Umbilical cord (tissue), 2 donors: ENCODE data around the gene MCM10. TPM values are rescaled to one million over a fixed set of nuclear protein-coding genes. Genes with fewer than 3 reads are reported as not detected.
"Not testable (repeated sequence)": the region's sequence is repeated elsewhere in the genome, so short reads cannot be mapped to it uniquely, and the experiment has no call there.

ENCODE experiments used
- DNase-seq: peaks from one replicate; pipeline ENCODE4 v3.0.0-alpha.2; 2015; ENCODE audit warnings: low spot score
- total RNA-seq: library from RNA; depleted of rRNA; stranded (reverse); fragments of >200 nt; gene quantifications from one replicate; pipeline ENCODE4 v1.2.3, GENCODE V29; 2014; ENCODE audit warnings: low replicate concordance; ENCODE audit not compliant: insufficient read depth

MCM10 gene
- total RNA-seq, 1 donor from 2014 or later = 1.2 TPM

DNA sequence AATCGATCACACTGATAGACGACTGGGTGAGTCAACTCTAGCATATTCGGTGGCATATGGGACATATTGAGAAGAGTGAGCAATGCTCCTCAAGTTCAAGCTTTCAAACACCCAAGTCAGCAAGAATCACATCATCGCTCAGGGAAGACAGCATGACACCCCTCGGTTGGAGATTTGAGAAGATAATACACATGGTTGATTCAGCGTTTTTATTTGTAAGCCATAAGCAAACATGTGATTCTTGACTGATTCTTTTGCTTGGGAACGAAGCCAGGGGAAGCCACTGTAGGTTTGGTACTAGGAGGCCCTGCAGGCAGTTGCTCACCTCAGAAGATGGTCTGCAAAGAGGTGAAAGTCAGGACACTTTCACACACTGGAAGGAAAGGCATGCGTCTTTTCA is 60.2 kb downstream of the MCM10 start:
- no peak for DNase-seq

DNA sequence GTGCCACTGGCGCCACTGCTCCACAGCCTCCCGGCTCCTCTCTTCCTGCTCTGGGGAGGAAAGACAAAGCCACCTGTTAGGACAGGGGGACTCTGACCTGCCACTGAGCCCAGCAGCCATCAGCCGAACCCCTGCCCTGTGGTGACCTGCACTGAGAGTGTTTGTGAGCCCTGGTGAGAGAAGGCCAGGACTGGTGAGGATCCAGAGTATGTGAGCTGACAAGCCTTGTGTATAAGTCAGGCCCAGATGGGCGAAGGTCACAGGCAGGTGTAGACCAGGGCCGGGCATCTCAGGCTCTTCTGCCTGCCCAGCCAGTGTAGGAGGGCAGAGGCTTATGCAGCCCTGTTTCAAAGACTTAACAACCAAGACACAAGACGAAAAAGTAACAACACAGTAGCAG is 60.8 kb downstream of the MCM10 start:
- no peak for DNase-seq

DNA sequence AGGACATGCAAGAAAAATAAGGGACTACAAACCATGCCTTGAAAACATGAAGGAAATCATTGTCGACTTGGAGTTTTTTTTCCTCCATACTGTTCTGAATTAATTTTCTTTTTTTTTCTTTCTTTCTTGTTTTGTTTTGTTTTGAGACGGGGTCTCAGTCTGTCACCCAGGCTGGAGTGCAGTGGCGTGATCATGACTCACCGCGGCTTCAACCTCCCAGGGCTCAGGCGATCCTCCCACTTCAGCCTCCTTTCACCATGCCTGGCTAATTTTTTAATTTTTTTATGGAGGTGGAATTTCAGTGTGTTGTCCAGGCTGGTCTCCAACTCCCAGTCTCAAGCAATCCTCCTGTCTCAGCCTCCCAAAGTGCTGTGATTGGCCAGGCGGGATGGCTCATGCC is 61.2 kb downstream of the MCM10 start:
- DNase-seq = no peak

DNA sequence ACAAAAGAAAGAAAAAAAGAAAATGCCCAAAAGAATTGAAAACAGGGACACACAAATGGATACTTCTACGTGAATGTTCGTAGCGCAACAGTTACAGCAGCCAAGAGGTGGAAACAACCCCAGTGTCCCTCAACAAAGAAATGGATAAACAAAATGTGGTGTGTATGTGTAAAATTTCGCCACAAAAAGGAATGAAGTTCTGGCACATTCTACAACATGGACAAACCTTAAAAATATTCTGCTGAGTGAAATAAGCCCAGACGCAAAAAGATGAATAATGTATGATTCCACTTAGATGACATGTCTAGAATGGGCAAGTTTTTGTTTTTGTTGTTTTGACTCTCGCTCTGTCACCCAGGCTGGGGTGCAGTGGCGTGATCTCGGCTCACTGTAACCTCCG is 61.9 kb downstream of the MCM10 start:
- DNase-seq = no peak

DNA sequence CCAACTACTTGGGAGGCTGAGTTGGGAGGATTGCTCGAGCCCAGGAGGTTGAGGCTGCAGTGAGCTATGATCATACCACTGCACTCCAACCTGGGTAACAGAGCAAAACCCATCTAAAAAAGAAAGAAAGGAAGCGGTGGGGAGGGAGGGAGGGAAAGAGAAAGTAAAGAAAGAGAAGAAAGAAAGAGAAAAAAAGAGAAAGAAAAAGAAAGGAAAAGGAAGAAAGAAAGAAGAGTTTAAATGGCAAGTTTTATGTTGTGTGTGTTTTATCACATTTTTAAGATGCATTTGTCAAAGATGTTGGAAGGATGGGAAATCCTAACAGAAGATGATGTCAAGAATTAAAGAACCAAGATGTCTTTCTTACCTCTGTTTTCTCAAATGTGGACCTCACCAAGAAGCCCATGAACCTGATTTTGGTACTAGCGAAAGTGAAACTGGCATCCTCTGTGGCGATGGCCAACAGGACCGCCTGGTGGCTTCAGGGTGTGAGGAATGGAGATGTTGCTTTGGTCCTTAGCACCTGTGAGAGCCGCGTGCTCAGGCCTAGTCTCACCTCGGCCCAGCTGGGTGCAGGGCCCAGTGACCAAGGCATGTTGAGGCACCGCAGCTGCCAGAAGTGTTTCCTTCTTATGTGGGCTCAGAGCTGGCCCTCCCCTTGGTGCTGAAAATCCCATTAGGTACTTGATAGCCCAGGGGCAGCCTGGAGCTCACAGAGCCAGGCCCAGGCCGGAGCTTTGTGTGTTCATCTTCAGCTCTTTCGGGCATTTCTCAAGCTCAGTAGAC is 63.0 kb downstream of the MCM10 start:
- no peak for DNase-seq

GRCh38 chr10:13225601-13226000 is 64.2 kb downstream of the MCM10 start:
- no peak for DNase-seq

GRCh38 chr10:13227031-13227430 is 65.7 kb downstream of the MCM10 start:
- DNase-seq = no peak

DNA sequence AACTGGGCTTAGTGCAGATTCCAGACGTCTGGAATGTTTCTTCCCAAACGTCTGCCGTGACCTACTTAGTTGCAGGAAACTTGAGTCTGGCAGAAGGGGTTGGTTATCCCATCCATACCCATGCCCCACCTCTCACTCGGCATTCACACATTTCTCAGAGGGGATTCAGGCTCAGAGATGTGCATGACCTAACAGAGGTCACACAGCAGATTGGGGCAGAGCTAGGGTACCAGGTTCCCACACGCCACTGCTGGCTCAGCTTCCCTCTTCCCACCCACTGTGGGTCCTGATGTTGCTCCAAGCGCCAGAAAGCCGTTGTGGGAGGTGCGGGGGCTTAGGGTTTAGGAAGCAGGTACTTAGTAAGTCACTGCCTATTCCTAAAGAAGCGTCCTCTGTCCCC is 69.8 kb downstream of the MCM10 start:
- peak; percentile 30 for DNase-seq

GRCh38 chr10:13231808-13232207 is 70.5 kb downstream of the MCM10 start:
- DNase-seq = no peak

GRCh38 chr10:13233358-13233757 is 72.0 kb downstream of the MCM10 start:
- no peak for DNase-seq

- no peak for DNase-seq
These were observed 72.8 kb downstream of the MCM10 start, which contains the start of gene UCMA for GRCh38 chr10:13234172-13234571. Gene UCMA (minus strand): TSS chr10:13234374. CDS start chr10:13234258, 116 bp downstream.

GRCh38 chr10:13234736-13235135 is 73.4 kb downstream of the MCM10 start:
- DNase-seq = not testable (repeated sequence)

DNA sequence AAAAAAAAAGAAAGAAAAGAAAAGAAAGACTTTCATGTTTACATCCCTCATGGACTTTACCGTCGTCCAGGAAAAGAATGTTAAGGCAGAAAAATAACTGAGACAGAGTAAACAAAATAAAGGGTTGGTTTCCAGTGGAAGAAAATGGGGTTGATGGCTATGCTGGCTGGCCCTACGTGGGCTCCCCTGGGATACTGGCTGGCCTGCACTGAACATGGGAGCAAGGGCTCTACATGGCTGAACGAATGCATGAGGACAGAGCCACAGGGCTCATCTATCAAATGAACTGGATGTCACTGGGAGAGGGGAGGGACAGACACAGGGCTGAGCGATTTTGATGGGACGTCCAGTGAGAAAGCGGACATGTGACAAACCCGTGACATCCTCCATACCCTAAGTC is 75.3 kb downstream of the MCM10 start:
- DNase-seq = no peak

DNA sequence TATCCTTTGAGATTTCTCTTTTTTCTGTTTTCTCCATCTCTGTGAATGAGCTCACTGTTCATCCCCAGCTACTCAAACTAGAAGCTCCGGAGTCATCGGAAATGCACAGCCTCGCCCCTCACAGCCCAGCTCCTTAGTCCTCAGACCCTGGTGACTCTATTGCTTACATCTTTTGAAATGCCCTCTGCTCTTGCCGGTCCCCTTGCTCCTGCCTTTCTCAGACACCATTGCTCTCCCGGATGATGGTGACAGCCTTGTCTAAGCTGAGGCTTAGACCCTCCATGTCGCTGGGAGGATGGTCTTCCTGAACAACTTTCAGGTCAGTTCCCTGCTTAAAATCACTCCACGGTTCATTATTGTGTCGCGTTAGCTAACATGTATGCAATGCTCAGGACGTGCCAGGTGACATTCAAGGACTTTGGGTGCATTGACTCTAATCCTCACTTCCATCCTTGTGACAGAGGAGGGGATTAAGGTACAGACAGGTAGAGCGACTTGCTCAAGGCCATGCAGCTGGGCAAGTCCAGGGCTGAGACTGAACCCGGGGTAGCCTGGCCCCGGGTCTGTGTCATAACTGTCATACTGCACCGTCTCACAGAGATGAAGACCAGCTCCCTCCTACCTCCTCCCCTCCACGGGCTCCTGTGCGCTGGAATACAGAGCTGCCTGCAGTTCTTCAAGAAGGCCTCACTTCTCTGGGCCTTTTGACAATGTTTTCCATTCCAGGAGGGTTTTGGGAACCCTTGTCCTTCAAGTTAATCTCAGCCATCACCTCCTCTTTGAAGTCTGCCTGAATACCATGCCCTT is 77.1 kb downstream of the MCM10 start:
- no peak for DNase-seq

- no peak for DNase-seq
These were observed 78.6 kb downstream of the MCM10 start for GRCh38 chr10:13239923-13240322.

DNA sequence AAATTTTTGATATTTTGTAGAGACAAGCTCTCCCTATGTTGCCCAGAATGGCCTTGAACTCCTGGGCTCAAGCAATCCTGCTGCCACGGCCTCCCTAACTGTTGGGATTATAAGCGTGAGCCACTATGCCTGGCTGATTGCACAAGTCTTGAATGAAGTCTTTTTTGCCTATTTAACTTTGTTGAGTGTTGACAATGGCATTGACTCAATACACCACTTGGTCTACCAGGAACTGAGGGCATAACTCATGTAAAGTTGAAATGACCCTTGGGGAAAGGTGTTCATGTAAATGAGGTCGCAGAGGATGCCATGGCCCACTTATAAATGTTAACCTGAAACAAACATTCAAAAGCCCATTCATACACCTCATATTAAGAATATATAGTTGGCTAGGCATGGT is 80.3 kb downstream of the MCM10 start:
- DNase-seq = no peak

DNA sequence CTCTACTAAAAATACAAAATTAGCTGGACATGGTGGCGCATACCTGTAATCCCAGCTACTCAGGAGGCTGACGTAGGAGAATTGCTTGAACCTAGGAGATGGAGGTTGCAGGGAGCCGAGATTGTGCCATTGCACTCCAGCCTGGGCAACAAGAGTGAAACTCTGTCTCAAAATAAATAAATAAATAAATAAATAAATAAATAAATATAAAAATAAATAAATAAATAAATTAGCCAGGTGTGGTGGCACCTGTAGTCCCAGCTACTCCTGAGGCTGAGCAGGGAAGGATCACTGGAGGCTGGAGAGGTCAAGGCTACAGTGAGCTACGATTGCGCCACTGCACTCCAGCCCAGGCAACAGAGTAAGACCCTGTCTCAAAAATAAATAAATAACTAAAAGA is 80.9 kb downstream of the MCM10 start:
- not testable (repeated sequence) for DNase-seq

GRCh38 chr10:13247246-13247645 is 85.9 kb downstream of the MCM10 start:
- no peak for DNase-seq

DNA sequence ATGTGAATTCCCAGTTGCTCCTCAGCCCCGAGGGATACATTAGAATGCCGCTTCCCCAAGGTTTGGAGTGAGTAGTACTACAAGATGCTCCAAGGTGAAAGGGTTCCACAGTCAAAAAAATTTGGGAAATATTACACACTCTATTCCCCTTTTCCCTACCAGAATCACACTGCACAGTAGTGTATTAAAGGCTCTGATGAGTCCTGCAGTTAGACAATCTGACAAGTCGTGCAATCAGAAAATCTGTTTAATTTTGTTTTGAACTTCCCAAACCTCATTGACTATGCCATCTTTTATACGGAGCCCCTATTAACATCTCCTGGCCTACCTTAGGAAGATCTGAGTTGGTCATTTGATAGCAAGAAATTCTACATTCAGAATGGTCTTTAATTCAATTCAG is 86.4 kb downstream of the MCM10 start:
- no peak for DNase-seq

DNA sequence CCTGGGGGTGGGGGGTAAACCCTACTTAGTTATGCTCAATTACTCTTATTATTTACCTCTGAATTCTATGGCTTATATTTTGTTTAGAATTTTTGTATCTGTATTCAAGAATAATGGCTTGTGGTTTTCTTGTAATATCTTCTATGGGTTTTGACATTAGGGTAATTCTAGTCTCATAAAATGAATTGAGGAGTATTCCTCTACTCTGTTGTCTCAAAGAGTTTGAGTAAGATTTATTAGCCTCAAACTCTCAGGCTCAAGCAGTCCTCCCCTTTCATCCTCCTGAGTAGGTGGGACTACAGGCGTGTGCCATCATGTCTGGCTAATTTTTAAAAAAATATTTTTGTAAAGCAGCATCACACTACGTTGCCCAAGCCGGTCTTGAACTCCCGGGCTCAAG is 92.4 kb downstream of the MCM10 start:
- DNase-seq = no peak

DNA sequence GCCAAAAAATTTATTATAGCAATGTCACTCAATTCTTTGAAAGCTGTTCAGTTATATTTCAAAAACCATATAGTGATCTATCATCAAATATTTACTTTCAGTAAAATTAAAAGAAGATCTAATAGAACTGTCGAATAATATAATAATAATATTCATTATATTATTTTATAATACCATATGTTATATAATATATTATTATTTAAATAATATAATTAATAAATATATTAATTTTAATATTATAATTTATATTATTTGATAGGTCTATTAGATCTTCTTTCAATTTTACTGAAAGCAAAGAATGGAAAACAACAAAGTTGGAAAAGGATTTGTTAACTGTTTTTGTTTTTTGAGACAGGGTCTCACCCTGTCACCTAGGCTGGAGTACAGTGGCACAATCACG is 95.3 kb downstream of the MCM10 start:
- no peak for DNase-seq

DNA sequence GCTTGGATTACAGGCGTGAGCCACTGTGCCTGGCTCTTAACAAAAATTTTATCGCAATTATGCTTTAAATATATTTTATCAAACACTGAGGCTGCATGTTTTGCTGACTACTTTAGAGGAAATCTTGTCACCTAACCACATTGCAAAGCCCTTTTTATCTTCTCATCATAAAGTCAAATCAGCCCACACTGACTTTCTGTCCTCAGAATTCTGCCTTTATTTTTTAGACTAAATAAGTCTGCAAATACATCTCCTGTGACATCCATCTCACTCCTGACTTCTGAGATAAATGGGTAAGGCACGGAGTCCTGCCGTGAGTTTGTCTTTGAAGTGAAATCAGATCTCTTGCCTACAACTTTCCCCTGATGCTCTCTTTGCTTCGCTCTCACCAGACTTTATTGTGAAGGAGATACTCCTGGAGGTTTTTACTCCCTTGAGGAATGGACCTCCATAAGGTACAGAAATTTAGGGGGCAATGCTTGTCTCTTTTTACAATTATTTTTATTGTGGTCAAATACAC is 96.3 kb downstream of the MCM10 start:
- no peak for DNase-seq
